GM13977 (cell line): ENCODE results near the gene TSHZ1.

Source experiments
- DNase-seq: peaks from one replicate; pipeline ENCODE4 v3.0.0; 2012; ENCODE audit warnings: low spot score
- CTCF ChIP-seq: IDR thresholded peaks from 2 replicates; pipeline ENCODE4 v1.5.1; 2012; ENCODE audit warnings: mild to moderate bottlenecking, control low read depth; ENCODE audit not compliant: insufficient read depth; ENCODE audit errors: extremely low read depth, missing control alignments
- in situ Hi-C: fragments of 300-500 bp; cut with MboI; formaldehyde crosslinking; loops from one replicate; pipeline ENCODE4 v1.12.0; 2022; ENCODE audit warnings: low sequenced_read_pairs, low pct_unique_long_range_greater_than_20kb, mixed read lengths, inconsistent platforms; ENCODE audit not compliant: unreplicated experiment

Gene TSHZ1

GRCh38 chr18:75271952-75272351 lies 61.4 kb downstream of the TSHZ1 start:
- in situ Hi-C loops: no loop called here
- no peak for DNase-seq

GRCh38 chr18:75273817-75274216 lies 63.2 kb downstream of the TSHZ1 start:
- in situ Hi-C loops: no loop called here
- DNase-seq: no peak
- TF ChIP-seq CTCF: no peak

More at GRCh38 chr18:75271952-75272351, 61.4 kb downstream of the TSHZ1 start:
- TF ChIP-seq CTCF: no peak

- no peak for TF ChIP-seq CTCF
- DNase-seq: no peak
- in situ Hi-C loops: no loop called here
Observed at GRCh38 chr18:75275226-75275625, 64.6 kb downstream of the TSHZ1 start.

GRCh38 chr18:75276818-75277609 lies 66.4 kb downstream of the TSHZ1 start:
- TF ChIP-seq CTCF: no peak
- DNase-seq: no peak
- in situ Hi-C loops: no loop called here

- in situ Hi-C loops: no loop called here
- no peak for TF ChIP-seq CTCF
- no peak for DNase-seq
Observed at GRCh38 chr18:75277610-75277928, 67.0 kb downstream of the TSHZ1 start.

- no peak for TF ChIP-seq CTCF
- in situ Hi-C loops: no loop called here
- DNase-seq: no peak
Observed at GRCh38 chr18:75279381-75279780, 68.8 kb downstream of the TSHZ1 start.
